HepG2 (cell line): ENCODE data around the gene HEXIM1. TPM values are rescaled to one million over a fixed set of nuclear protein-coding genes. Genes with fewer than 3 reads are reported as not detected.
A peak's percentile ranks its signal among the peaks of the same experiment; 100 is the strongest.

ENCODE experiments used
- KDM2A ChIP-seq: sonication (generic); formaldehyde crosslinking; IDR thresholded peaks from 2 replicates; pipeline ENCODE4 v1.4.0; 2020; ENCODE audit warnings: low read depth, missing genetic modification reagents, borderline replicate concordance
- ZNF256 ChIP-seq: sonication (generic); formaldehyde crosslinking; conservative IDR thresholded peaks from 2 replicates; pipeline ENCODE4 v1.4.0; 2020; ENCODE audit warnings: missing genetic modification reagents
- ZNF768 ChIP-seq: sonication (generic); formaldehyde crosslinking; IDR thresholded peaks from 2 replicates; pipeline ENCODE4 v1.4.0; 2020; ENCODE audit warnings: missing genetic modification reagents
- ZNF891 ChIP-seq: sonication (generic); formaldehyde crosslinking; IDR thresholded peaks from 2 replicates; pipeline ENCODE4 v1.5.0; 2020; ENCODE audit warnings: mild to moderate bottlenecking, missing genetic modification reagents
- polyA plus RNA-seq, 8 experiments: library from polyadenylated mRNA; depleted of rRNA in 3 of 8; stranded (reverse) in 7 of 8; unstranded in 1 of 8; fragments of >200 nt; fragmentation: Illumina TruSeq in 4 of 8; extraction: Trizol in 4 of 8; gene quantifications; 2 replicates each; pipeline versions ENCODE4 v1.2.1 to v1.2.3, GENCODE V29; 2011 to 2016; ENCODE audit warnings: low read depth in 4 of 8, missing spikeins in 1 of 8, mixed read lengths in 1 of 8; ENCODE audit not compliant: insufficient read depth in 1 of 8
- total RNA-seq, 5 experiments: library from RNA; depleted of rRNA; stranded (reverse); fragments of >200 nt; fragmentation: Illumina TruSeq; extraction: Trizol; gene quantifications; 2 replicates each; pipeline ENCODE4 v1.2.3, GENCODE V29; 2016; ENCODE audit warnings: low read depth in 1 of 5
- TF ChIP-seq, protein P1 (sequence below): sonication (generic); formaldehyde crosslinking; IDR thresholded peaks from one replicate; pipeline ENCODE4 v1.5.1; 2020; ENCODE audit warnings: mild to moderate bottlenecking, missing genetic modification reagents; ENCODE audit errors: not compliant biosample characterization
- TF ChIP-seq, protein P2 (sequence below): sonication (generic); formaldehyde crosslinking; IDR thresholded peaks from 2 replicates; pipeline ENCODE4 v1.5.0; 2020; ENCODE audit warnings: mild to moderate bottlenecking, missing genetic modification reagents
- TF ChIP-seq, protein P3 (sequence below): sonication (generic); formaldehyde crosslinking; IDR thresholded peaks from 2 replicates; pipeline ENCODE4 v1.5.0; 2020; ENCODE audit warnings: mild to moderate bottlenecking, missing genetic modification reagents, borderline replicate concordance

The HEXIM1 gene
- total and polyA plus RNA-seq, 2 of the 13 experiments (the other 11 are each of a cell fraction or from before 2014, with no cell fraction given), result 10.5 to 16.6 TPM

DNA sequence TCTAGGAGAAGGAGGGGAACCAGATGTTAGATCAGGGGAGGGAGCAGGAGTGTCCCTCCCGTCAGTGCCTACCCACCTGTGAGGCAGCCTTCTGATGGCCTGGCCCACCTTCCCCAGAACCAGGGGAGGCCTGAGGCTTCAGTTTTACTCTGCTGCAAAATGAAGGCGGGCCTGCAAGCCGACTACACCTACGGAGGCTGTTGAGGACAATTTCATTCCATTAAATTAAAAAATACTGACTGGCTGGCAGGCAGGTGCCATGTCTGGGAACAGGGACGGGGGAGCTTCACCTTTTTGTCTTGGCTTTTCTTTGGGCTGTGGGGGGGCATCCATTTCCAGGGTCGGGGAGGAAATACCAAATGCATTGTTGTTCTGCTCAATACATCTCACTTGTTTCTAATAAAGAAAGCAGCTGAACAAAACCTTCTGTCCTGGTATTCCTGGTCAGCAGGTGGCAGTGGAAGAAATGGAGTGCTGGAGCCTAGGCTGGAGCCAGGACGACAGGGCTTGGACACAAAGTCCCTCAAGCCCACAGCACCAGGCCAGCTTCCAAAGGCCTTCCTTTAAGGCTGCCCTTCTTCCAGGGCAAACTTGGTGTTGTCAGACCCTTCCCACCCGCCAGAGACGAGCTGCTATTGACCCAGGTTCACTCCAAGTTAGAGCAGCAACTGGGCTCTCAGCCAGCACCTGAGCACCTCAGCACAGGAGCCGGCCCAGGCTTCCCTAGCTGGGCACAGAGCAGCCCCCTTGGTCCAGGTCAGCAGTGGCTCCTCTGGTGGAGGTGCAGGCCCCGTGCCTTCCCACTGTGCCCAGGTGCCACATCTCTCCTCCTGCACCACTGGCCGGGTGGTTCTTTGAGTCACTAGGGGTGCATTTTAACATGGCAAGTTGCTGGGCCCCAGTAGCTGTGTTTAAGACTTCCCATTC is 39.4 kb upstream of the HEXIM1 start (continued):
- TF ChIP-seq, protein P1, sequence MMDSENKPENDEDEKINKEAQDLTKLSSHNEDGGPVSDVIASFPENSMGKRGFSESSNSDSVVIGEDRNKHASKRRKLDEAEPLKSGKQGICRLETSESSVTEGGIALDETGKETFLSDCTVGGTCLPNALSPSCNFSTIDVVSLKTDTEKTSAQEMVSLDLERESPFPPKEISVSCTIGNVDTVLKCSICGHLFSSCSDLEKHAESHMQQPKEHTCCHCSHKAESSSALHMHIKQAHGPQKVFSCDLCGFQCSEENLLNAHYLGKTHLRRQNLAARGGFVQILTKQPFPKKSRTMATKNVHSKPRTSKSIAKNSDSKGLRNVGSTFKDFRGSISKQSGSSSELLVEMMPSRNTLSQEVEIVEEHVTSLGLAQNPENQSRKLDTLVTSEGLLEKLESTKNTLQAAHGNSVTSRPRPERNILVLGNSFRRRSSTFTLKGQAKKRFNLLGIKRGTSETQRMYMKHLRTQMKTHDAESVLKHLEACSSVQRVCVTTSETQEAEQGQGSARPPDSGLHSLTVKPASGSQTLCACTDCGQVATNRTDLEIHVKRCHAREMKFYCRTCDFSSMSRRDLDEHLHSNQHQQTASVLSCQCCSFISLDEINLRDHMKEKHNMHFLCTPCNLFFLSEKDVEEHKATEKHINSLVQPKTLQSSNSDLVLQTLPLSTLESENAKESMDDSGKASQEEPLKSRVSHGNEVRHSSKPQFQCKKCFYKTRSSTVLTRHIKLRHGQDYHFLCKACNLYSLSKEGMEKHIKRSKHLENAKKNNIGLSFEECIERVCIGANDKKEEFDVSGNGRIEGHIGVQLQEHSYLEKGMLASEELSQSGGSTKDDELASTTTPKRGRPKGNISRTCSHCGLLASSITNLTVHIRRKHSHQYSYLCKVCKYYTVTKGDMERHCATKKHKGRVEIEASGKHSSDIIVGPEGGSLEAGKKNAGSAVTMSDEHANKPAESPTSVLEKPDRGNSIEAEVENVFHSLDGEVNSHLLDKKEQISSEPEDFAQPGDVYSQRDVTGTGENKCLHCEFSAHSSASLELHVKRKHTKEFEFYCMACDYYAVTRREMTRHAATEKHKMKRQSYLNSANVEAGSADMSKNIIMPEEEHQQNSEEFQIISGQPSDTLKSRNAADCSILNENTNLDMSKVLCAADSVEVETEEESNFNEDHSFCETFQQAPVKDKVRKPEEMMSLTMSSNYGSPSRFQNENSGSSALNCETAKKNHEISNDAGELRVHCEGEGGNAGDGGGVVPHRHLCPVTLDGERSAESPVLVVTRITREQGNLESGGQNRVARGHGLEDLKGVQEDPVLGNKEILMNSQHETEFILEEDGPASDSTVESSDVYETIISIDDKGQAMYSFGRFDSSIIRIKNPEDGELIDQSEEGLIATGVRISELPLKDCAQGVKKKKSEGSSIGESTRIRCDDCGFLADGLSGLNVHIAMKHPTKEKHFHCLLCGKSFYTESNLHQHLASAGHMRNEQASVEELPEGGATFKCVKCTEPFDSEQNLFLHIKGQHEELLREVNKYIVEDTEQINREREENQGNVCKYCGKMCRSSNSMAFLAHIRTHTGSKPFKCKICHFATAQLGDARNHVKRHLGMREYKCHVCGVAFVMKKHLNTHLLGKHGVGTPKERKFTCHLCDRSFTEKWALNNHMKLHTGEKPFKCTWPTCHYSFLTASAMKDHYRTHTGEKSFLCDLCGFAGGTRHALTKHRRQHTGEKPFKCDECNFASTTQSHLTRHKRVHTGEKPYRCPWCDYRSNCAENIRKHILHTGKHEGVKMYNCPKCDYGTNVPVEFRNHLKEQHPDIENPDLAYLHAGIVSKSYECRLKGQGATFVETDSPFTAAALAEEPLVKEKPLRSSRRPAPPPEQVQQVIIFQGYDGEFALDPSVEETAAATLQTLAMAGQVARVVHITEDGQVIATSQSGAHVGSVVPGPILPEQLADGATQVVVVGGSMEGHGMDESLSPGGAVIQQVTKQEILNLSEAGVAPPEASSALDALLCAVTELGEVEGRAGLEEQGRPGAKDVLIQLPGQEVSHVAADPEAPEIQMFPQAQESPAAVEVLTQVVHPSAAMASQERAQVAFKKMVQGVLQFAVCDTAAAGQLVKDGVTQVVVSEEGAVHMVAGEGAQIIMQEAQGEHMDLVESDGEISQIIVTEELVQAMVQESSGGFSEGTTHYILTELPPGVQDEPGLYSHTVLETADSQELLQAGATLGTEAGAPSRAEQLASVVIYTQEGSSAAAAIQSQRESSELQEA (CRISPR knock-in tag), result peak; percentile 47
- TF ChIP-seq KDM2A (CRISPR knock-in tag), result 0 out of 2 replicates have a peak, but pooled peaks have one; percentile 22
- peak; percentile 57; the same call in 1 of the 2 replicates for TF ChIP-seq ZNF891 (CRISPR knock-in tag)
- TF ChIP-seq ZNF256, result no peak
- TF ChIP-seq, protein P2, sequence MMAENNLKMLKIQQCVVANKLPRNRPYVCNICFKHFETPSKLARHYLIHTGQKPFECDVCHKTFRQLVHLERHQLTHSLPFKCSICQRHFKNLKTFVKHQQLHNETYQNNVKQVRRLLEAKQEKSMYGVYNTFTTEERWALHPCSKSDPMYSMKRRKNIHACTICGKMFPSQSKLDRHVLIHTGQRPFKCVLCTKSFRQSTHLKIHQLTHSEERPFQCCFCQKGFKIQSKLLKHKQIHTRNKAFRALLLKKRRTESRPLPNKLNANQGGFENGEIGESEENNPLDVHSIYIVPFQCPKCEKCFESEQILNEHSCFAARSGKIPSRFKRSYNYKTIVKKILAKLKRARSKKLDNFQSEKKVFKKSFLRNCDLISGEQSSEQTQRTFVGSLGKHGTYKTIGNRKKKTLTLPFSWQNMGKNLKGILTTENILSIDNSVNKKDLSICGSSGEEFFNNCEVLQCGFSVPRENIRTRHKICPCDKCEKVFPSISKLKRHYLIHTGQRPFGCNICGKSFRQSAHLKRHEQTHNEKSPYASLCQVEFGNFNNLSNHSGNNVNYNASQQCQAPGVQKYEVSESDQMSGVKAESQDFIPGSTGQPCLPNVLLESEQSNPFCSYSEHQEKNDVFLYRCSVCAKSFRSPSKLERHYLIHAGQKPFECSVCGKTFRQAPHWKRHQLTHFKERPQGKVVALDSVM (CRISPR knock-in tag), result peak; percentile 31; the same call in 1 of the 2 replicates
- TF ChIP-seq, protein P3, sequence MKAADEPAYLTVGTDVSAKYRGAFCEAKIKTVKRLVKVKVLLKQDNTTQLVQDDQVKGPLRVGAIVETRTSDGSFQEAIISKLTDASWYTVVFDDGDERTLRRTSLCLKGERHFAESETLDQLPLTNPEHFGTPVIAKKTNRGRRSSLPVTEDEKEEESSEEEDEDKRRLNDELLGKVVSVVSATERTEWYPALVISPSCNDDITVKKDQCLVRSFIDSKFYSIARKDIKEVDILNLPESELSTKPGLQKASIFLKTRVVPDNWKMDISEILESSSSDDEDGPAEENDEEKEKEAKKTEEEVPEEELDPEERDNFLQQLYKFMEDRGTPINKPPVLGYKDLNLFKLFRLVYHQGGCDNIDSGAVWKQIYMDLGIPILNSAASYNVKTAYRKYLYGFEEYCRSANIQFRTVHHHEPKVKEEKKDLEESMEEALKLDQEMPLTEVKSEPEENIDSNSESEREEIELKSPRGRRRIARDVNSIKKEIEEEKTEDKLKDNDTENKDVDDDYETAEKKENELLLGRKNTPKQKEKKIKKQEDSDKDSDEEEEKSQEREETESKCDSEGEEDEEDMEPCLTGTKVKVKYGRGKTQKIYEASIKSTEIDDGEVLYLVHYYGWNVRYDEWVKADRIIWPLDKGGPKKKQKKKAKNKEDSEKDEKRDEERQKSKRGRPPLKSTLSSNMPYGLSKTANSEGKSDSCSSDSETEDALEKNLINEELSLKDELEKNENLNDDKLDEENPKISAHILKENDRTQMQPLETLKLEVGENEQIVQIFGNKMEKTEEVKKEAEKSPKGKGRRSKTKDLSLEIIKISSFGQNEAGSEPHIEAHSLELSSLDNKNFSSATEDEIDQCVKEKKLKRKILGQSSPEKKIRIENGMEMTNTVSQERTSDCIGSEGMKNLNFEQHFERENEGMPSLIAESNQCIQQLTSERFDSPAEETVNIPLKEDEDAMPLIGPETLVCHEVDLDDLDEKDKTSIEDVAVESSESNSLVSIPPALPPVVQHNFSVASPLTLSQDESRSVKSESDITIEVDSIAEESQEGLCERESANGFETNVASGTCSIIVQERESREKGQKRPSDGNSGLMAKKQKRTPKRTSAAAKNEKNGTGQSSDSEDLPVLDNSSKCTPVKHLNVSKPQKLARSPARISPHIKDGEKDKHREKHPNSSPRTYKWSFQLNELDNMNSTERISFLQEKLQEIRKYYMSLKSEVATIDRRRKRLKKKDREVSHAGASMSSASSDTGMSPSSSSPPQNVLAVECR (CRISPR knock-in tag), result 0 out of 2 replicates have a peak, but pooled peaks have one; percentile 7
- peak; percentile 33; the same call in 1 of the 2 replicates for TF ChIP-seq ZNF768
